NCI-H748 treated with DMSO at 0.1 percent for 48 hours (cell line): Measurements from ENCODE around the gene EXOSC10.
"Not testable (repeated sequence)": the region's sequence is repeated elsewhere in the genome, so short reads cannot be mapped to it uniquely, and the experiment has no call there.

Experiments used
- DNase-seq: peaks from one replicate; lab custom pipeline; 2025; lab: John Stamatoyannopoulos, UW

Gene EXOSC10

DNA sequence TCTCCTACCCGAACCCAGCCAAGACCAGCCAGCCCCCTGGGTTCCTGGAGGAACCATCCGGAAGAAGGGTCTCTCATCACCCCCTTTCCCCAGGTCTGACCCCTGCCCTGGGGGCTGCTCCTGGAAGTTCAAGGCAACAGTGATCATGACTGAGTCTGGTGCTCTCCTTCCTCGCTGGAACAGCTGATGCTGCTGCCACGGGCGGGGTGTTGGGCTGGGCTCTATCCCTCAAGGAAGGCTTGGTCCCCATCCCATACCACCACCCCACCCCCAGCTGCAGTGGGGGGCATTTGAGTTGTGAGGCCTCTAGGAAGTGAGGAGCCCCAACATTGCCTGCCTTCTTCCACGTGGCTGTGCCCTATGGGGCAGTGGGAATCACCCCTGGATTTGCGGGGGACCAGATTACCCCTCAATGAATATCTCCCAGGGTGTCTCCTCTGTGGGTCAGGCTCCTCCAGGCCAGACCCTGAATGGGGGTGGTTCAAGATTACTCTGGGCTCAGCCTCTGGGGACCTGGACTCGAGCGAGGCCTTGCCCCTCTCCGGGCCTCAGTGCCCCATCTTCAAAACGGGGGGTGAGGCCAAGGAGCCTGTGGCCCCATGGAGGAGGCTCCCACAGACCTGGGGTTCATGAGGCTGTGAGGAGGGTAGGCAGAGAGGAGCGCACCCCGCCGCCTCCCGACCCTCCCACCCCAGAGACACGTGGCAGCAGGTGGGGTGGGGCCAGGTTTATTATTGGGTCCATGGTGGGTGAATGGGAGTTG lies 55.4 kb downstream of the EXOSC10 start:
- DNase-seq, result no peak

DNA sequence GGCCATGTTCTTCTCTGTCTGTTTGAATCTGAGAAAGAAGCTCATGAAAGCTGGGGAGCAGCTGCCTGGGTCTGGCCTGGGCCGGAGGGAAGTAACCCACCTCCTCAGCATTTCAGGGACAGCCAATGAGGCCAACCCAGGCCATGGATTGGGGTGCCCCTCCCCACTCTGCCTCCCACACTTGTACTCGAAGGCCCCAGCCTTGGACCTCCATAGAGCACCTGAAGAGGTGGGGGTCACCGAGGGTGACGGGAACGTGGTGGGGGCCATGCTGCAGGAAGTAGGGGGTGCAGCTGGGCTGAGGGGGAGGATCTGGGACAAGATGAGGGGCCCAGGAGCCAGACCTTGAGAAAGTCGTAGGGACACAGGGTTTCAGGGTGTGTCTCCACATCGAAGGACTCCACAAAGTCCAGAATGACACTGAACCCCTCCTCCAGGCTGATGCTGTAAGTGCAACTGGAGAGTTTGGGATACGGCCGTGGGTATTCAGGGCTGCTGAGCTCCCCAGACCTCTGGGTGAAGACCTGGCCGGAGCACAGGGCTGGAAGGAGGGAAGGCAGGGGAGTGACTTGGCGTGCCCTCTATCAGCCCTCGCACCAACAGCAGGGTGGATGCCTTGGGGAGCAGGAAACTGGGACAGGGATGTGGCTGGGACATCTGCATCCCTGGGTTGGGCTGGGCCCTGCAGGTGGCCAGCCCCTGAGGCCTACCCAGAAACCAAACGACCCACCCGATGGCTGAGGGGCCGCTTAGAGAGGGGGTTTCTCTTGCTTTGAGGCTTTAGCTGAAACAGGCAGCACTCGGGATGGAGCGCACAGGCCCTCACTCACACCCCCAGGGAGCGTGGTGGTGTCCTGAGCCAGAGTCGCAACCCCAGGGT lies 56.4 kb downstream of the EXOSC10 start:
- no peak for DNase-seq

DNA sequence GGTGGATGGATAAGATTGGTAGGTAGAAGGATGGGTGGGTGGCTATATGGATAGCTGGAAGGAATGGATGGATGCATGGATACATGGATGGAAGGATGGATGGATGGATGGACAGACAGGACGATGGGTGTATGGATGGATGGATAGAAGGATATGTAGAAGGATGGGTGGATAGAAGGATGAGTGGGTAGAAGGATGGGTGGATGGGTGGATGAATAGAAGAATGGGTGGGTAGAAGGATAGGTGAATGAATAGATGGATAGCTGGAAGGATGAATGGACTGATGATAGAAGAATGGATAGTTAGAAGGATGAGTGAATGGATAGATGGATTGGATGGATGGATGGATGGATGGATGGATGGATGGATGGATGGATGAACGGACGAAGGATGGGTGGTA lies 57.6 kb downstream of the EXOSC10 start:
- DNase-seq, result no peak

DNA sequence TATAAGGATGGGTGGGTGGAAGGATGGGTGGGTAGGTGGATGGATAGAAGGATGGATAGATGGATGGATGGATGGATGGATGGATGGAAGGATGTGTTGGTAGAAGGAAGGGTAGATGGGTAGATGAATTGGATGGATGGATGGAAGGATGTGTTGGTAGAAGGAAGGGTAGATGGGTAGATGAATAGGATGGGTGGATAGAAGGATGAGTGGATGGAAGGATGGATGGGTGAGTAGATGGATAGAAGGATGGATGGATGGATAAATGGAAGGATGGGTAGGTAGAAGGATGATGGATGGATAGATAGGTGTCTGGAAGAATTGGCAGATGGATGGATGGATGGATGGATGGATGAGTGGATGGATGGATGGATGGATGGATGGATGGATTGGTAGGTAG lies 58.6 kb downstream of the EXOSC10 start:
- DNase-seq, result no peak

DNA sequence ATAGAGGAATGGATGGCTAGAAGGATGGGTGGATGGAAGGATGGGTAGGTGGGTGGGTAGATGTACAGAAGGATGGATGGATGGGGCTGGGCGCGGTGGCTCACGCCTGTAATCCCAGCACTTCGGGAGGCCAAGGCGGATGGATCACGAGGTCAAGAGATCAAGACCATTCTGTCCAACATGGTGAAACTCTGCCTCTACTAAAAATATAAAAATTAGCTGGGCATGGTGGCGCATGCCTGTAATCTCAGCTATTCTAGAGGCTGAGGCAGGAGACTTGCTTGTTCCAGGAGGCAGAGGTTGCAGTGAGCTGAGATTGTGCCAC lies 59.6 kb downstream of the EXOSC10 start:
- not testable (repeated sequence) for DNase-seq

DNA sequence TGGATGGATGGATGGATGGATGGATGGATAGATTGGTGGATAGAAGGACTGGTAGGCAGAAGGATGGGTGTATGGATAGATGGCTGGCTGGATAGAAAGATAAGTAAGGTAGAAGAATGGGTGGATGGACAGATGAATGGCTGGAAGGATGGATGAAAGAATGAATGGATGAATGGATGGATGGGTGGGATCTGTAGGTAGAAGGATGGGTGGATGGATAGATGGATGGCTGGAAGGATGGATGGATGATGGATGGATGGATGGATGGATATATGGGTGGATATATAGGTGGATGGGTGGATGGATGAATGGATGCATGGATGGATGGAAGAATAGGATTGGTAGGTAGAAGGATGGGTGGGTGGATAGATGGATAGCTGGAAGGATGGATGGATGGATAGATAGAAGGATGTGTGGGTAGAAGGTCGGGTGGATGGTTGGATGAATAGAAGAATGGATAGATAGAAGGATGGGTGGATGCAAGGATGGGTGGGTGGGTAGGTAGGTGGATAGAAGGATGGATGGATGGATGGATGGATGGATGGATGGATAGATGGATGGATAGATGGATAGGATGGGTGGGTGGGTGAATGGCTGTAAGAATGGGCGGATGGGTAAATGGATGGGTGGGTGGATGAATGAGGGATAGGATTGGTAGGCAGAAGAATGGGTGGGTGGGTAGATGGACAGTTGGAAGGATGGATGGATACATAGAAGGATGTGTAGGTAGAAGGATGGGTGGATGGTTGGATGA lies 60.1 kb downstream of the EXOSC10 start:
- no peak for DNase-seq

DNA sequence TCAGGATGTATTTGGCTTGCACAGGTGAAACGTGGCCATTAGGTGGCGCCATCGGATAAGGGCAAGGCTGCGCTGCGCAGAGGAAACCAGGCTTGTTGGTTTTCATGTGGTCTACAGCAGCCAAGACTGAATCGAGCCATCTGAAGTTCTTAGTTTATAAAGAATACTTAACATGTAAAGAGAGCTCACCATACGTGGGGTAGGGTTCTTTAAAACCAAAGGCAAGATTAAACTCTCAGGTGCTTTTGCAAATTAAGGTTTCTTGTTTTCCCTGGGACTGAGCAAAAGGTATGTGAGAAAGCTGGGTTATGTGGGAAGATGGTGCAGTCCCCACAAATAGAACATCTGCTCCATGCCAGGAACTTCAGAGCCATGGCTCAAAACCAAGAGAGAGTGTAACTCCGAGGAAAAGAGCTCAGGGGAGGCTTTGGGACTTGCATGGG lies 61.9 kb downstream of the EXOSC10 start:
- DNase-seq, result peak; percentile 71

DNA sequence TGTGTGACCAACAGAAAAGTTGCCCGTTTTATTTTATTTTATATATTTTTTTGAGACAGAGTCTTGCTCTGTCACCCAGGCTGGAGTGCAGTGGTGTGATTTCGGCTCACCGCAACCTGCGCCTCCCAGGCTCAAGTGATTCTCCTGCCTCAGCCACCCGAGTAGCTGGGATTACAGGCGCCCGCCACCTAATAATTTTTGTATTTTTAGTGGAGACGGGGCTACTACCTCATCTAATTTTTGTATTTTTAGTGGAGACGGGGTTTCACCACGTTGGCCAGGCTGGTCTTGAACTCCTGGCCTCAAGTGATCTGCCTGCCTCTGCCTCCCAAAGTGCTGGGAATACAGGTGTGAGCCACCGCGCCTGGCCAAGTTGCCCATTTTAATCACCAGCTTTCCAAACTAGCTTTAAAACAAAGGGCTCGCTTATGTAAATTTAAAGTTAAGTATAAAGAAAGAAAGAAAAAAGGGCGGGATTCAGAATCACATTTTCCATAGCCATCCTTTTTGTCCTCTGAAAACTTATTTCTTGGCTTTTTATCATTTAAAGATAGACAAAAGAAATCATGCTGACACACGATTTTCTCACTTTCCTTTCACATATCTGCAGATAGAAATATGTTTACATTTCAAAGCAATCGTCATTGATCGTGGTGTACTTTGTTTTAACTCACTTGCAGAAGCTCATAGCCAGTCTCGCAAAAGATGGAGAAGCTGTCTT lies 62.5 kb downstream of the EXOSC10 start:
- DNase-seq, result not testable (repeated sequence)

DNA sequence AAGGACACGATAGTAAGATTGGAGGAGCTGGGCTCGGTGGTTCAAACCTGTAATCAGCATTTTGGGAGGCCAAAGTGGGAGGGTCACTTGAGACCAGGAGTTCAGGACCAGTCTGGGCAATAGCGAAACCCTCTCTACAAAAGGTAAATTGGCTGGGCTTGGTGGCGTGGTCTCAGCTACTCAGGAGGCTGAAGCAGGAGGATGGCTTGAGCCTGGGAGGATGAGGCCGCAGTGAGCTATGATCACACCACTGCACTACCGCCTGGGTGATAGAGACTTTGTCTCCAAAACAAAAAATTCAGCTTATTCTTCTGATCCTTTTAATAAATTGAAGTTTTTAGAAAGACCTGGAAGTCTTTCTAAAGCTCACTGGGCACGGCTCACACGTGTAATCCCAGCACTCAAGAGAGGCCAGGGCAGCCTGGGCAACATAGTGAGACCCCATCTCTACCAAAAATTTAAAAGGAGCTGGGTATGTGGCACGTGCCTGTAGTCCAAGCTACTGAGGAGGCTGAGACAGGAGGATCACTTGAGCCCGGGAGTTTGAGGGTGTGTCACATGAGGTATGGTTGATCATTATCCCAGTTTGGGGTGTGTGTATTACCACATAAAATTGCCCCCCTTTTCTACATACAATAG lies 67.9 kb downstream of the EXOSC10 start:
- no peak for DNase-seq

DNA sequence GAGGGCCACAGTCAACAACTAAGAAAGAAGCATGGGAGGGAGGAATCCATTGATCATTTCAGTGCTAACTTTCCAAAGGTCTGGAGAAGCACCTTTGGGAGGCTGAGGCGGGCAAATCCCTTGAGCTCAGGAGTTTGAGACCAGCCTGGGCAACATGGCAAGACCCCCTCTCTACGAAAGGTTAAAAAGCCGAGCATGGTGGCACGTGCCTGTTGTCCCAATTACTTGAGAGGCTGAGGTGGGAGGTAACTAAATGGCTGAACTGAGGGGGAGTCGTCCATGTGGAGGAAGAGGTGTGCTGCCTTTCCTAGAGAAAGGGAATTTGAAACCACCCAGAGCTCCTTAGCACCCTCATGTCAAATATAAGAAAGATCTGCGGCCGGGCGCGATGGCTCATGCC lies 68.8 kb downstream of the EXOSC10 start:
- no peak for DNase-seq

DNA sequence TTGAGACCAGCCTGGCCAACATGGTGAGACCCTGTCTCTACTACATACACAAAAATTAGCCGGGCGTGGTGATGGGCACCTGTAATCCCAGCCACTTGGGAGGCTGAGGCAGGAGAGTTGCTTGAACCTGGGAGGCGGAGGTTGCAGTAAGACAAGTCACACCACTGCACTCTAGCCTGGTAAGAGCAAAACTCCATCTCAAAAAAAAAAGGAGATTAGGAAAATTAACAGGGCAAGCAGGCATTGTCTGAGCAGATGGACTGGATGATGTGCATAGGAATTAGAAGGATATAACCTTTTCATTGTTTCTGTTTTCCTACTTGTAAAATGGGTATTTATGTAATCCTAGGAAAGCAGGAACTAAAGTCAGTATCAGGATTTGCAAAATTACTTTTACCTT lies 71.7 kb downstream of the EXOSC10 start:
- DNase-seq, result no peak

DNA sequence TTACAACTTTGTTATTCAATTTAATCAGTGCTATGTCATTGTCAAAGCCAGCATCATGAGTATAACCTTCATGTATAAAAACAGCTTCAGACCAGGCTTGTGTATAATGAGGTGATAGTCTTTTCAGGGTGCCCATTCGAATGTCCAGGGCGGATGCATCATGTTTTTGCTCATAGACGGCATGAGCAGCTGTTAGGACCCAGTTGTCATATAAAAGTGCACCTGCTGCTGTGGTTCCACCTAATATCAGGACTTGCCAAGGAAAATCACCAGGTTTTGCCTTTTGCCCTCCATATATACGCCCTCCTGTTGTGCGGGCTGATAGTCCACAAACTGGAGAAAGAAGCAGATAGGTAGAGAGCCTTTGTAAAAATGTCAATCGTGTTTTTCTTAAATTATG lies 72.4 kb downstream of the EXOSC10 start:
- no peak for DNase-seq

DNA sequence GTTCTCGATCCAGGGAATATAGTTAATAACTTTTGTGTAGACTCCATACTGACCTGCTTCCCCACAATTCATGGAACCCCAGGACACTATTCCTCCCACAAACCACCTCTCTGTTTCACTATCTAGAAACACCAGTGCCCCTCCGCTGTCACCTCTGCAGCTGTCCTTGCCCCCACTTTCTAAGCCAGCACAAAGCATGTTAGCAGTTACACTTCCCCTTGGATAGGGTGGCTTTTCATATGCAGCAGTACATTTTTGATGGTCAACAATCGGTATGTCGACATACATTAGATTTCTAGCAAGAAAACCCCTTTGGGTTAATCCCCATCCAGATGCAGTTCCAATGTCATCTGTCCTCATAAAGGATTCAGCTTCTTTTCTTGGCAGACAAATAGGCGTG lies 72.8 kb downstream of the EXOSC10 start:
- DNase-seq, result no peak

DNA sequence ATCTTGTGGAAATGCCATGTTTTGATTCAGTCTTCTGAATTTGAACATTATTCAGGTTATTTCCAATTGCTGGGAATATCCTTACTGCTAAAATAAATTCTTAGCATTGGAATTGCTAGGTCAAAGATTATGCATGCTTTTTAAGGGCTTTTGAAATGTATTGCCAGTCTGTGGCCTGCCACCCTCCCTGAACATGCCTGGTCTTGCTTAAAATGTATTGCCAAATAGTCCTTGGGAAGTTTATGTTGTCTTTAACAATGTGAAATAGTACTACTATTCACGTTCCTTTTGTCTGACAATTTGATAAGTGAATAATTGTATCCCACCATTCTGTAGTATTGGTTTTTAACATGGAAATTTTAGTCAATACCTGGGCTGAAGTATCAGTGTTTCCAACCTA lies 73.6 kb downstream of the EXOSC10 start:
- DNase-seq, result no peak

DNA sequence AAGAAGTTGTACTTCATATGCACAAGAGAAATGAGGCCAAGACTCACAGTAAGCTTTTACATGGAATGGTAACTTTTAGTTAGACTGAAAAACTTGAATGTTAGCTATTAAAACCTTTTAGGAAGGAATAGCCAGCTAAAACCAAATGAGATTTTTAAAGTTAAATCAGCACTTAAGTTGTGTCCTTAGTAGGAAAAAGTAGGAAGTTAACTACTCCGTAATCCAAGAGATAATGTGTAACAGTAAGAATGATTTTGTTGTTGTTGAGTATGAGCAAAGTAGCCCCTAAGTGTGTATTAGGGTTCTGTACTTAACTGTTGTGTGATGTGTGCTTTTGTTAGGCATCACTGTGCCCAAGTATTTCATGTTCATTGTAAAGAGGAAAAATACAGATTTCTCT lies 74.1 kb downstream of the EXOSC10 start:
- no peak for DNase-seq

DNA sequence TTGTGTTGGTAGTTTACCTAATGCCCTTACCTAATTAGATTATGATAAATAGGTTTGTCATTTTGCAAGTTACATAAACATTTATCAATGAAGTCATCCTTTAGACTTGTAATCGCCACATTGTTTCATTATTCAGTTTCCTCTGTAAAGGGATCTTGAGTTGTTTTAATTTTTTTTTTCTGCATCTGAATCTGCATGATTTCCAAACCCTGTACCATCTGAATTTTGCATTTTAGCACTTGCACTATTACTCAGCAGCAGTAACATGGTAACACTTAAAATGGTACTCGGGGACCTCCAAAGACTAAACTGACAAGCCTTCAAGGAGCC lies 74.8 kb downstream of the EXOSC10 start:
- no peak for DNase-seq

DNA sequence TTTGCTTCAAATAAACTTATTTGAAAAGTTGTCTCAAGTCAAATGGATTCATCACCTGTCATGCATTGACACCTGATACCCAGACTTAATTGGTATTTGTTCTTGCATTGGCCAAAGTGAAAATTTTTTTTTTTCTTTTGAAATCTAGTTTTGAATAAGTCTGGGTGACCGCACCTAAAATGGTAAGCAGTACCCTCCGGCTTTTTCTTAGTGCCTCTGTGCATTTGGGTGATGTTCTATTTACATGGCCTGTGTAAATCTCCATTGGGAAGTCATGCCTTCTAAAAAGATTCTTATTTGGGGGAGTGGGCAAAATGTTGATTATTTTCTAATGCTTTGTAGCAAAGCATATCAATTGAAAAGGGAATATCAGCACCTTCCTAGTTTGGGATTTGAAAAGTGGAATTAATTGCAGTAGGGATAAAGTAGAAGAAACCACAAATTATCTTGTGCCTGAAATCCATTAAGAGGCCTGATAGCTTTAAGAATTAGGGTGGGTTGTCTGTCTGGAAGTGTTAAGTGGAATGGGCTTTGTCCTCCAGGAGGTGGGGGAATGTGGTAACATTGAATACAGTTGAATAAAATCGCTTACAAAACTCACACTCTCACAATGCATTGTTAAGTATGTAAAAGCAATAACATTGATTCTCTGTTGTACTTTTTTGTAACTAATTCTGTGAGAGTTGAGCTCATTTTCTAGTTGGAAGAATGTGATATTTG lies 75.4 kb downstream of the EXOSC10 start:
- DNase-seq, result no peak

DNA sequence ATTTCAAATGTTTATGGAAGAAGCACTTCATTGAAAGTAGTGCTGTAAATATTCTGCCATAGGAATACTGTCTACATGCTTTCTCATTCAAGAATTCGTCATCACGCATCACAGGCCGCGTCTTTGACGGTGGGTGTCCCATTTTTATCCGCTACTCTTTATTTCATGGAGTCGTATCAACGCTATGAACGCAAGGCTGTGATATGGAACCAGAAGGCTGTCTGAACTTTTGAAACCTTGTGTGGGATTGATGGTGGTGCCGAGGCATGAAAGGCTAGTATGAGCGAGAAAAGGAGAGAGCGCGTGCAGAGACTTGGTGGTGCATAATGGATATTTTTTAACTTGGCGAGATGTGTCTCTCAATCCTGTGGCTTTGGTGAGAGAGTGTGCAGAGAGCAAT lies 76.5 kb downstream of the EXOSC10 start:
- DNase-seq, result no peak

DNA sequence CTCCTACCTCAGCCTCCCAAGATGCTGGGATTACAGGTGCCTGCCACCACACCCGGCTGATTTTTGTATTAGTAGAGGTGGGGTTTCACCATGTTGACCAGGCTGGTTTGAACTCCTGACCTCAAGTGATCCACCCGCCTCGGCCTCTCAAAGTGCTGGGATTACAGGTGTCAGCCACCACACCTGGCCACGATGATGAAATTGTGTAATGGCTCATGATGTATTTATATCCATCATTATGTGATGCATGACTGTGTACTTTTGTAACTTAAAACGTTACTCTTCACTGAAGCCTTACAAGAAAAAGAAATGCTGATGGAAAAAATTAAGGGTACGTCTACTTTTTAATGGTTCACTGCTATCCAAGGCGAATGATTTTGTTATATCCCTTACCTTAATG lies 79.7 kb downstream of the EXOSC10 start:
- DNase-seq, result no peak

DNA sequence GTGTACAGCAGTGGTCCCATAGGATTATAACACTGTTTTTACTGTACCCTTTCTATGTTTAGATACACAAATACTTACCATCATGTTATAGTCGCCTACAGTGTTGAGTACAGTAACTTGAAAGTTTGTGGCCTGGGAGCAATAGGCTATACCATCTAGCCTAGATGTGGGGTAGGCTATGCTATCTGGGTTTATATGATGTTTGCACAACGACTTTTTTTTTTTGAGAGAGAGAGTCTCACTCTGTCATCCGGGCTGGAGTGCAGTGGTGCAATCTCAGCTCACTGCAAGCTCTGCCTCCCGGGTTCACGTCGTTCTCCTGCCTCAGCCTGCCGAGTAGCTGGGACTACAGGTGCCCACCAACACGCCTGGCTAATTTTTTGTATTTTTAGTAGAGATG lies 80.3 kb downstream of the EXOSC10 start:
- not testable (repeated sequence) for DNase-seq
